Fibroblast of pulmonary artery (primary cell): ENCODE data around the gene COX7A2.
A peak's percentile ranks its signal among the peaks of the same experiment; 100 is the strongest.

Experiments
- DNase-seq: peaks from one replicate; pipeline ENCODE4 v3.0.0-alpha.2; 2010; ENCODE audit warnings: low read depth
- H3K4me3 ChIP-seq: replicated peaks from 2 replicates; pipeline ENCODE4 v1.5.1; 2011; ENCODE audit warnings: low read depth, mild to moderate bottlenecking, control low read depth, low read length, moderate library complexity
- TF ChIP-seq, protein P1 (sequence below): IDR thresholded peaks from 2 replicates; pipeline ENCODE4 v1.5.1; 2011; ENCODE audit warnings: mild to moderate bottlenecking, control low read depth, low read length, inconsistent platforms; ENCODE audit errors: missing control alignments

Gene COX7A2

DNA sequence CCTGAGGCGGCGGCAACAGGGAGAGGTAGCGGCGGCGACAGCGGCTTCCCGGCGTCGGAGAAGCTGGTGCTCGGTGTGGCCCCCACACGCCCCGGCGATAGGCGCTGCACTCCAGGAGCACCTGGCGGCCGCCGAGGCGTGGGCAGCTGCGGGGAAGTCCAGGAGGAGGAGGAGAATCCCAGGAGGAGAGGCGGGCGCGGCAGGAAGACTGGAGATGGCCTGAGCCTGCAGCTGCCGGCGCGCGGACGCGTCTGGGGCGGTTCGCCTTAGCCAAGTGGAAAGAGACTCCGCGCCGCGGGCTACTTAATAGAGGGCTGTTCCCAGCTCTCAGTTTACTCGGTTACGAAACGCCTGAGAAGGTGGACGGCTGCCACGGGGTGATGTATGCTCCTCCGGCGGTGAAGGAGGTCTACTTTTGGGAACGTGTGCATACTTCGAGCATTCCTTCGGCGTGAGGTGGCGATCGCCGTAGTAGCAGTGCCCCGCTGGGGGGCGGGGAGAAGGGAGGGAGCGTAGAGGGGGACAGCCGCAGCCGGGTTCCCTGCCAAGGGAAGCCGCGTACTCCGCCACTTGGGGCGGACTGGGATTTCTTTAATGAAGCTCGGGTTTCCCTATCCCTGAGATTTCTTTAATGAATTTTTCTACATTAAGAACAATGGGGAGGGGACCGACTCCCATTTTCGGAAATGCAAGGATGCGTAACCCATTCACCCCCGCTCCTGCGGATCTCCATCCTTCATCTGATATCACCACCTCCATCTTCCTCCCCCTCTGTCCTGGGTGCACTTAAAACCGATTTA is 37.6 kb downstream of the COX7A2 start, which contains the start of gene COL12A1:
Gene COL12A1, minus strand, starts transcription at position 278 of the 800 bp plus-strand sequence. CDS start 3,261 bp downstream, outside the sequence.
- TF ChIP-seq, protein P1, sequence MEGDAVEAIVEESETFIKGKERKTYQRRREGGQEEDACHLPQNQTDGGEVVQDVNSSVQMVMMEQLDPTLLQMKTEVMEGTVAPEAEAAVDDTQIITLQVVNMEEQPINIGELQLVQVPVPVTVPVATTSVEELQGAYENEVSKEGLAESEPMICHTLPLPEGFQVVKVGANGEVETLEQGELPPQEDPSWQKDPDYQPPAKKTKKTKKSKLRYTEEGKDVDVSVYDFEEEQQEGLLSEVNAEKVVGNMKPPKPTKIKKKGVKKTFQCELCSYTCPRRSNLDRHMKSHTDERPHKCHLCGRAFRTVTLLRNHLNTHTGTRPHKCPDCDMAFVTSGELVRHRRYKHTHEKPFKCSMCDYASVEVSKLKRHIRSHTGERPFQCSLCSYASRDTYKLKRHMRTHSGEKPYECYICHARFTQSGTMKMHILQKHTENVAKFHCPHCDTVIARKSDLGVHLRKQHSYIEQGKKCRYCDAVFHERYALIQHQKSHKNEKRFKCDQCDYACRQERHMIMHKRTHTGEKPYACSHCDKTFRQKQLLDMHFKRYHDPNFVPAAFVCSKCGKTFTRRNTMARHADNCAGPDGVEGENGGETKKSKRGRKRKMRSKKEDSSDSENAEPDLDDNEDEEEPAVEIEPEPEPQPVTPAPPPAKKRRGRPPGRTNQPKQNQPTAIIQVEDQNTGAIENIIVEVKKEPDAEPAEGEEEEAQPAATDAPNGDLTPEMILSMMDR = peak; percentile 4
- peak; percentile 99 for DNase-seq

DNA sequence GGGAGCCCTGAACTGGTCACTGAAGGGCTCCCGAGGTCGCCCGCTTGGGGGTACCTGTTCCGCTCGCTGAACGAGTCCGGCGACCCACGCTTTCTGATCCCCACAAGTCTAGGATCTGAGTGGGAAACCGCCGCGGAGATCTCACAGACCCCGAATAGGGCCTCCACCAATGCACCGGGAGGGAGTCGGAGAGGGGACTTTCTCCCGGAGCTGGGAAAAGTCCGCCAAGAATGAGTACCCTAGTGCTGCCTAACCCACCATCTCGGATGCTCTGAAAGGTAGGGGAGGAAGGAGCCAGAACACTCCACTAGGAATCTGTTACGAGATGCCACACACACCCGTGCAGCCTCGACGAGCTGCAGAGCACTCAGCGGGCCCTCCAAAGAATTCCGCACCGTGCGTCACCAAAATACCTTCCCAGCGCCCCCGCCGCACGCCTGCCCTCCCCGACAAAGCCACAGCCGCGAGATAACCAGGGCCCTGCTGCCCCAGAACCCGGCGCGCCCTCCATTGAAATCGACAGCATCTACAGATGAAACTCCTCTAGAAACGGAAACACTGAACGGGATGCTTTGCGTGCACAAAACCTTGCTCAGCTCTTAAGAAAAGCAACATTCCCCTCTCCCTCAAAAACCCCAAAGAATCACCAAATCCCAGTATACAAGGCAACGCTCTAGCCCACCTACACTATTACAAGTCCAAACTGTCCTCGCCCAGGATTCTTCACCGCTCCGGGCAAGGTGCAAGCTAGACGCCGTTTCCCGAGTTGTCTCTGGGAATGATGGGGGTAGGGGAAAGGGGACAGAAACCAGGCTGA is 38.4 kb downstream of the COX7A2 start:
- peak; percentile 79 for DNase-seq
- TF ChIP-seq, protein P1 = no peak
- peak overlapping the region; percentile 67 for H3K4me3 ChIP-seq

More for the DNA sequence above, 37.6 kb downstream of the COX7A2 start, which contains the start of gene COL12A1:
- peak within 1 kb of the TSS; percentile 67 for H3K4me3 ChIP-seq

- peak; percentile 97 for DNase-seq
- TF ChIP-seq, protein P1 = peak; percentile 81
- peak overlapping the region; percentile 67 for H3K4me3 ChIP-seq
These were observed 39.2 kb downstream of the COX7A2 start for GRCh38 chr6:75204217-75204958.

- peak overlapping the region; percentile 67 for H3K4me3 ChIP-seq
- TF ChIP-seq, protein P1 = no peak
These were observed 39.9 kb downstream of the COX7A2 start for GRCh38 chr6:75203721-75204120.

DNA sequence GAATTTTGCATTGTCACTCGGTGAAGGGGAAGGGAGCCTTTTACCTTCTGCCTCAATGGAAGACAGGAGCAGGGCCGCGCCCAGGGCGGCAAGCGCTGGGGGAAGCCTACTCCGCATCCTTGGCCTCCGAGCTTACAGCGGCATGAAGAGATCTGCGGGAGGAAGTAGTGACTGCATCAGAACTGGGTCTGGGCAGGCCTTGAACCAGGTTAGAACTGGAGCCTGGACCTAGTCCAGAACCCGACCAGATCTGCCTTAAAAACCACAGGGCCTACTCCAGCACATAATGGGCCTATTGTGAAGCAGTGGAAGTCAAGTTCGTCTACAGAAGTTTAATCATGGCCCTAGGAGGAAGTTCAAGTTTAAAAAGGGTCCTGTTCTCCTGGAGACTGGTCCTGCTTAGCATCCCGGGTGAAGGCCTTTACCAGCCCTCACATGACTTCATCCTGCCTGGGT is 40.9 kb downstream of the COX7A2 start:
- peak overlapping the region; percentile 50 for H3K4me3 ChIP-seq
- TF ChIP-seq, protein P1 = no peak
- peak; percentile 29 for DNase-seq

More at GRCh38 chr6:75203721-75204120, 39.9 kb downstream of the COX7A2 start:
- DNase-seq = peak; percentile 49
